H1 (cell line): ENCODE data around the gene TBCD. TPM values are rescaled to one million over a fixed set of nuclear protein-coding genes. Genes with fewer than 3 reads are reported as not detected.

Experiments
- CTCF ChIA-PET: fragments of 300-600 bp; sonication (Branson Sonifier 250); formaldehyde crosslinking; loops from one replicate; lab custom pipeline; 2021; ENCODE audit not compliant: partially characterized antibody; lab: Charles Lee
- POLR2A ChIA-PET: fragments of 300-600 bp; sonication (Branson Sonifier 250); formaldehyde crosslinking; loops from one replicate; lab custom pipeline; 2021; ENCODE audit warnings: inconsistent platforms; ENCODE audit not compliant: partially characterized antibody; lab: Charles Lee
- DNase-seq, 2 experiments: peaks; one replicate each; pipeline versions ENCODE4 v3.0.0 to v3.0.0-alpha.2; 2010 to 2022; ENCODE audit warnings: low spot score in 2 of 2, low read depth in 1 of 2, mixed read lengths in 1 of 2
- FAIRE-seq: peaks from 2 replicates; lab custom pipeline; 2011; peaks lifted over from hg19 to GRCh38; lab: Jason Lieb, UNC
- H2AFZ ChIP-seq: 2 replicates; pipeline ENCODE4 v1.8.1; 2012; ENCODE audit warnings: low read length, inconsistent platforms
- H2AK5ac ChIP-seq: 2 replicates; pipeline ENCODE4 v1.6.1; 2013; ENCODE audit warnings: low read depth, low read length
- H2BK120ac ChIP-seq: replicated peaks from 2 replicates; pipeline ENCODE3; 2013; ENCODE audit warnings: low read depth, low read length, inconsistent platforms
- H2BK12ac ChIP-seq: 2 replicates; pipeline ENCODE4 v1.6.1; 2013; ENCODE audit warnings: low read depth, low read length
- H2BK15ac ChIP-seq: 2 replicates; pipeline ENCODE4 v1.6.1; 2013; ENCODE audit warnings: low read length
- H2BK20ac ChIP-seq: 2 replicates; pipeline ENCODE4 v1.6.1; 2013; ENCODE audit warnings: low read length
- H2BK5ac ChIP-seq: 2 replicates; pipeline ENCODE4 v1.6.1; 2013; ENCODE audit warnings: low read depth, low read length
- H3K14ac ChIP-seq: 2 replicates; pipeline ENCODE4 v1.6.1; 2013; ENCODE audit warnings: inconsistent platforms; ENCODE audit not compliant: insufficient read length
- H3K18ac ChIP-seq: 2 replicates; pipeline ENCODE4 v1.6.1; 2013; ENCODE audit warnings: low read length; ENCODE audit errors: extremely low read depth
- H3K23ac ChIP-seq: 2 replicates; pipeline ENCODE4 v1.6.1; 2013; ENCODE audit warnings: inconsistent platforms; ENCODE audit not compliant: insufficient read length
- H3K23me2 ChIP-seq: 2 replicates; pipeline ENCODE4 v1.6.1; 2013; ENCODE audit warnings: low read depth, low read length
- H3K27ac ChIP-seq: 2 replicates; pipeline ENCODE4 v1.6.1; 2011; ENCODE audit warnings: low read depth, low read length, inconsistent platforms
- H3K27me3 ChIP-seq, 4 experiments: replicated peaks in 1 of 4; 1 replicate in 1 of 4; 2 replicates in 3 of 4; pipeline versions ENCODE4 v1.6.1 to v1.8.1; 2011 to 2013; ENCODE audit warnings: low read length in 3 of 4, mild to moderate bottlenecking in 3 of 4, inconsistent platforms in 2 of 4, mixed read lengths in 2 of 4, moderate library complexity in 1 of 4; ENCODE audit not compliant: control insufficient read depth in 3 of 4, insufficient read depth in 3 of 4; ENCODE audit errors: extremely low read depth in 1 of 4
- H3K36me3 ChIP-seq, 4 experiments: 2 replicates each; pipeline versions ENCODE4 v1.6.1 to v1.8.1; 2011 to 2013; ENCODE audit warnings: mild to moderate bottlenecking in 4 of 4, low read length in 3 of 4, moderate library complexity in 2 of 4, control low read depth in 1 of 4, inconsistent platforms in 1 of 4; ENCODE audit not compliant: insufficient read depth in 4 of 4, control insufficient read depth in 2 of 4
- H3K4ac ChIP-seq: replicated peaks from 2 replicates; pipeline ENCODE3; 2013; ENCODE audit warnings: low read length, low read depth, mixed read lengths, inconsistent platforms; ENCODE audit not compliant: insufficient read length
- H3K4me1 ChIP-seq, 4 experiments: replicated peaks in 1 of 4; 1 replicate in 1 of 4; 2 replicates in 3 of 4; pipeline versions ENCODE4 v1.6.1 to v1.8.1; 2011 to 2013; ENCODE audit warnings: low read length in 3 of 4, inconsistent platforms in 2 of 4, mixed read lengths in 1 of 4; ENCODE audit not compliant: insufficient read depth in 4 of 4, control insufficient read depth in 3 of 4
- H3K4me2 ChIP-seq, 2 experiments: 2 replicates each; pipeline versions ENCODE4 v1.6.1 to v1.8.1; 2011 to 2013; ENCODE audit warnings: low read depth in 2 of 2, low read length in 2 of 2, control low read depth in 1 of 2, inconsistent platforms in 1 of 2, mild to moderate bottlenecking in 1 of 2; ENCODE audit not compliant: insufficient read depth in 1 of 2
- H3K4me3 ChIP-seq, 4 experiments: fragments of 200-600, 300-600 bp in 1 of 4; sonication (generic), shearing (Covaris generic), sonication (Bioruptor Twin) in 1 of 4; 2 replicates each; pipeline versions ENCODE4 v1.5.1 to v1.8.1; 2011 to 2016; ENCODE audit warnings: low read length in 4 of 4, low read depth in 3 of 4, control low read depth in 2 of 4, inconsistent platforms in 2 of 4, mild to moderate bottlenecking in 2 of 4, mixed read lengths in 1 of 4, moderate library complexity in 1 of 4; ENCODE audit not compliant: insufficient read depth in 2 of 4; ENCODE audit errors: extremely low read depth in 1 of 4
- H3K56ac ChIP-seq: replicated peaks from 2 replicates; pipeline ENCODE3; 2013; ENCODE audit warnings: low read depth, mild to moderate bottlenecking, mixed read lengths, low read length, inconsistent platforms; ENCODE audit not compliant: insufficient read length
- H3K79me1 ChIP-seq: 2 replicates; pipeline ENCODE4 v1.6.1; 2013; ENCODE audit warnings: low read depth, low read length, control low read depth
- H3K79me2 ChIP-seq, 2 experiments: 2 replicates each; pipeline versions ENCODE4 v1.6.1 to v1.8.1; 2012 to 2013; ENCODE audit warnings: low read length in 2 of 2, mild to moderate bottlenecking in 2 of 2, inconsistent platforms in 1 of 2; ENCODE audit not compliant: insufficient read depth in 2 of 2, control insufficient read depth in 1 of 2
- H3K9ac ChIP-seq, 4 experiments: replicated peaks in 1 of 4; 1 replicate in 1 of 4; 2 replicates in 3 of 4; pipeline versions ENCODE4 v1.6.1 to v1.8.1; 2011 to 2013; ENCODE audit warnings: low read depth in 3 of 4, low read length in 3 of 4, control low read depth in 2 of 4, mild to moderate bottlenecking in 2 of 4, moderate library complexity in 2 of 4, inconsistent platforms in 1 of 4; ENCODE audit errors: extremely low read depth in 1 of 4
- H3K9me3 ChIP-seq, 2 experiments: 2 replicates each; pipeline versions ENCODE4 v1.6.1 to v1.8.1; 2012 to 2013; ENCODE audit warnings: mild to moderate bottlenecking in 2 of 2, moderate library complexity in 2 of 2, control low read depth in 1 of 2, inconsistent platforms in 1 of 2, low read depth in 1 of 2, low read length in 1 of 2, mixed read lengths in 1 of 2; ENCODE audit not compliant: insufficient read depth in 2 of 2
- H4K20me1 ChIP-seq, 2 experiments: replicated peaks in 1 of 2; 2 replicates each; pipeline versions ENCODE3 to v1.8.1; 2011 to 2013; ENCODE audit warnings: inconsistent platforms in 2 of 2, low read length in 2 of 2, mild to moderate bottlenecking in 1 of 2; ENCODE audit not compliant: insufficient read depth in 2 of 2, control insufficient read depth in 1 of 2
- H4K5ac ChIP-seq: 2 replicates; pipeline ENCODE4 v1.6.1; 2013; ENCODE audit warnings: low read length, low read depth, mixed read lengths, inconsistent platforms; ENCODE audit not compliant: insufficient read length
- H4K8ac ChIP-seq: 2 replicates; pipeline ENCODE4 v1.8.0; 2013; ENCODE audit warnings: mild to moderate bottlenecking, moderate library complexity, low read length, inconsistent platforms; ENCODE audit not compliant: insufficient read depth; ENCODE audit errors: extremely low read depth
- H4K91ac ChIP-seq: replicated peaks from 2 replicates; pipeline ENCODE3; 2013; ENCODE audit warnings: low read length, mixed read lengths, inconsistent platforms; ENCODE audit not compliant: insufficient read length
- EGR1 ChIP-seq: IDR thresholded peaks from 2 replicates; pipeline ENCODE4 v1.6.1; 2011; ENCODE audit warnings: low read depth, low read length, borderline replicate concordance
- RBBP5 ChIP-seq: IDR thresholded peaks from 2 replicates; pipeline ENCODE4 v1.7.1; 2012; ENCODE audit warnings: low read depth, mild to moderate bottlenecking, inconsistent platforms, low read length, moderate library complexity, borderline replicate concordance
- WGBS, 2 experiments: shearing (Covaris generic) in 1 of 2; methylation state at CpG; one replicate each; pipeline versions ENCODE4 v1.1.6 to v1.1.7; 2013 to 2015; ENCODE audit warnings: low lambda C conversion rate in 2 of 2, mixed read lengths in 2 of 2, inconsistent platforms in 1 of 2, low coverage in 1 of 2, missing lambda C conversion rate in 1 of 2; ENCODE audit not compliant: insufficient replicate concordance in 2 of 2, insufficient coverage in 1 of 2, insufficient read length in 1 of 2; ENCODE audit errors: extremely low coverage in 1 of 2, missing lambda C conversion rate in 1 of 2; 5-methylcytosine and 5-hydroxymethylcytosine counted together
- polyA plus RNA-seq, 7 experiments: library from polyadenylated mRNA; depleted of rRNA in 3 of 7; stranded (reverse) in 5 of 7; unstranded in 2 of 7; fragments of >200 nt in 5 of 7; fragments of 200-250 nt in 2 of 7; gene quantifications; 1 replicate in 5 of 7; 2 replicates in 1 of 7; 4 replicates in 1 of 7; pipeline versions ENCODE4 v1.2.1 to v1.2.3, GENCODE V29; 2011 to 2013; ENCODE audit warnings: missing spikeins in 2 of 7, mixed read lengths in 2 of 7
- total RNA-seq: library from RNA; stranded (reverse); fragmentation: NEBNext Ultra II Directional; extraction: Animal tissue kit (Norgen Biotek cat#: 25700); gene quantifications from 2 replicates; pipeline ENCODE4 v1.2.1, GENCODE V29; 2021

TBCD gene
- total and polyA plus RNA-seq, 2 of the 8 experiments (the other 6 are each of a cell fraction or from before 2014, with no cell fraction given), result 118 to 162 TPM

DNA sequence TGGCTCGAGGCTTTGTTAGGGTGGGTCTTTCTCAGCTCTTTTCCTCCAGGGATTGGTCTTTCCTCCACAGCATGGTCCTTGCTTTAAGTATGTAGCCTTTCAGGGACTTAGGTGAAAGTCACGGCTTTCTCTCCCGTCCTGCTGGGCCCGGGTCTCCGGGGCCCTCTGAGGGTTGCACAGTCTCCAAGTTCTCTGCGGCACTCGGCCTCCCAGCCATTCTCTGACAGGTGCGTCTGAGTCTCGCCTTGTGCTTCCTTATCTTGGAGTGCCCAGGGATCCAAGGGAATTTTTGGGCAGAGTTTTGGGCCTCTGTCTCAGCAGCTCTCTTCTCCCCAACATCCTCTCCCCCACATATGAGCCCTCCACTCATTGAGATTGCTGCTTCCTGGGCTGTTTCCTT, 51.3 kb downstream of the TBCD start:
- no peak overlapping the region for H3K4me3 ChIP-seq

More for the DNA sequence above, 51.3 kb downstream of the TBCD start:
- no peak overlapping the region for H3K14ac ChIP-seq
- CTCF ChIA-PET, result interaction anchor here (0.5 to 4.1 kb wide), 4 partner anchors 20 to 123 kb away, joined by 4 to 17 read pairs (median 6); no protein-coding TSS in a partner anchor
- no peak for TF ChIP-seq EGR1
- TF ChIP-seq RBBP5, result no peak
- TF ChIP-seq, all 59 proteins: peak for 0
- no peak overlapping the region for H3K23ac ChIP-seq
- H3K4me2 ChIP-seq, result no peak overlapping the region
- no peak overlapping the region for H3K27ac ChIP-seq
- H3K36me3 ChIP-seq, result peaks cover 4 to 45% (median 25%) of the 10 kb centered on the region in 4 experiments; a peak in 6 of 8 replicates
- H3K79me2 ChIP-seq, result peaks cover 0 to 30% of the 10 kb centered on the region in 2 experiments; a peak in 2 of 4 replicates
- H2BK12ac ChIP-seq, result no peak overlapping the region
- 81% methylated on average over 9 of the region's 9 CpGs; no CpG with 5 or more reads in 1 of the 2 experiments for WGBS, 2 experiments
- no peak overlapping the region for H3K56ac ChIP-seq
- DNase-seq, result no peak
- H3K23me2 ChIP-seq, result no peaks in the 10 kb centered on the region; the same call in 1 of the 2 replicates
- no peak overlapping the region for H4K91ac ChIP-seq
- no peak overlapping the region for H3K9ac ChIP-seq
- peaks cover 16 to 19% of the 10 kb centered on the region in 2 experiments for H3K9me3 ChIP-seq
- H2BK15ac ChIP-seq, result no peak overlapping the region
- no peak overlapping the region for H3K4ac ChIP-seq
- H3K79me1 ChIP-seq, result peaks cover 10% of the 10 kb centered on the region
- H2BK20ac ChIP-seq, result no peak overlapping the region
- H3K4me1 ChIP-seq, result no peaks in the 10 kb centered on the region; a peak in 1 of 7 replicates
- POLR2A ChIA-PET, result interaction anchor here (1.1 kb wide), 1 partner anchor 33 kb away, joined by 3 read pairs; no protein-coding TSS in a partner anchor
- H3K27me3 ChIP-seq, result no peaks in the 10 kb centered on the region
- peaks cover 3 to 5% of the 10 kb centered on the region in 2 experiments for H4K20me1 ChIP-seq
- H2BK5ac ChIP-seq, result no peak overlapping the region
- 0 out of 2 replicates have a peak overlapping the region, but pooled peaks have one; percentile 46 for H4K8ac ChIP-seq
- no peak overlapping the region for H3K18ac ChIP-seq
- no peak overlapping the region for H4K5ac ChIP-seq
- no peak overlapping the region for H2AK5ac ChIP-seq
- H2AFZ ChIP-seq, result no peak overlapping the region
- H2BK120ac ChIP-seq, result no peak overlapping the region
- FAIRE-seq, result no peak
